Keratinocyte (primary cell): ENCODE data around the gene MSRB1. TPM values are rescaled to one million over a fixed set of nuclear protein-coding genes. Genes with fewer than 3 reads are reported as not detected.

Experiments
- DNase-seq: peaks from one replicate; pipeline ENCODE4 v3.0.0-alpha.2; 2011; ENCODE audit warnings: low read depth, missing footprints, low spot score
- FAIRE-seq: peaks from 2 replicates; lab custom pipeline; 2011; peaks lifted over from hg19 to GRCh38; lab: Jason Lieb, UNC
- H2AFZ ChIP-seq: 2 replicates; pipeline ENCODE4 v1.6.0; 2012; ENCODE audit warnings: low read length, control low read depth, inconsistent platforms; ENCODE audit not compliant: control insufficient read depth
- H3K27ac ChIP-seq: 2 replicates; pipeline ENCODE4 v1.5.1; 2011; ENCODE audit warnings: low read length; ENCODE audit not compliant: control insufficient read depth, insufficient read depth
- H3K27me3 ChIP-seq: 3 replicates; pipeline ENCODE4 v1.6.0; 2011; ENCODE audit warnings: low read length; ENCODE audit not compliant: control insufficient read depth, insufficient read depth; ENCODE audit errors: extremely low read depth
- H3K36me3 ChIP-seq, 2 experiments: 2 replicates in 1 of 2; 3 replicates in 1 of 2; pipeline ENCODE4 v1.5.1; 2011; ENCODE audit warnings: low read length in 2 of 2, mild to moderate bottlenecking in 1 of 2; ENCODE audit not compliant: control insufficient read depth in 2 of 2, insufficient read depth in 2 of 2; ENCODE audit errors: extremely low read depth in 1 of 2
- H3K4me1 ChIP-seq: 3 replicates; pipeline ENCODE4 v1.5.1; 2011; ENCODE audit warnings: low read length; ENCODE audit not compliant: control insufficient read depth, insufficient read depth; ENCODE audit errors: extremely low read depth
- H3K4me2 ChIP-seq: 3 replicates; pipeline ENCODE4 v1.6.0; 2011; ENCODE audit warnings: low read depth, low read length; ENCODE audit not compliant: control insufficient read depth, insufficient read depth; ENCODE audit errors: extremely low read depth
- H3K4me3 ChIP-seq, 3 experiments: fragments of 200-600 bp in 1 of 3; sonication (generic) in 1 of 3; 2 replicates in 2 of 3; 3 replicates in 1 of 3; pipeline ENCODE4 v1.5.1; 2011 to 2016; ENCODE audit warnings: low read length in 3 of 3, mild to moderate bottlenecking in 3 of 3, control low read depth in 2 of 3, inconsistent platforms in 1 of 3, low read depth in 1 of 3, mixed read lengths in 1 of 3, mixed run types in 1 of 3, moderate library complexity in 1 of 3; ENCODE audit not compliant: control insufficient read depth in 2 of 3, insufficient read depth in 2 of 3; ENCODE audit errors: extremely low read depth in 1 of 3
- H3K79me2 ChIP-seq: 2 replicates; pipeline ENCODE4 v1.6.0; 2012; ENCODE audit warnings: low read length; ENCODE audit not compliant: control insufficient read depth, insufficient read depth
- H3K9ac ChIP-seq: 3 replicates; pipeline ENCODE4 v1.6.0; 2011; ENCODE audit warnings: low read length; ENCODE audit not compliant: control insufficient read depth, insufficient read depth; ENCODE audit errors: extremely low read depth
- H3K9me1 ChIP-seq: 3 replicates; pipeline ENCODE4 v1.6.0; 2011; ENCODE audit warnings: low read length; ENCODE audit not compliant: control insufficient read depth, insufficient read depth; ENCODE audit errors: extremely low read depth
- H3K9me3 ChIP-seq: 2 replicates; pipeline ENCODE4 v1.5.1; 2012; ENCODE audit warnings: low read depth, low read length; ENCODE audit not compliant: control insufficient read depth
- H4K20me1 ChIP-seq: 3 replicates; pipeline ENCODE4 v1.6.0; 2011; ENCODE audit warnings: low read length; ENCODE audit not compliant: control insufficient read depth, insufficient read depth; ENCODE audit errors: extremely low read depth
- CTCF ChIP-seq, 3 experiments: IDR thresholded peaks in 1 of 3; conservative IDR thresholded peaks in 1 of 3; optimal IDR thresholded peaks in 1 of 3; 2 replicates in 2 of 3; 3 replicates in 1 of 3; pipeline versions ENCODE3 to v1.5.1; 2011; ENCODE audit warnings: low read length in 3 of 3, mild to moderate bottlenecking in 3 of 3, moderate library complexity in 2 of 3, control low read depth in 1 of 3, inconsistent platforms in 1 of 3; ENCODE audit not compliant: insufficient read depth in 2 of 3; ENCODE audit errors: extremely low read depth in 1 of 3
- EZH2 ChIP-seq: IDR thresholded peaks from one replicate; pipeline ENCODE4 v1.6.1; 2012; ENCODE audit warnings: inconsistent platforms, mild to moderate bottlenecking, low read length, moderate library complexity
- dilution Hi-C: fragments of 300-500 bp; cut with MboI; formaldehyde crosslinking; loops from one replicate; pipeline ENCODE4 v1.7.0; 2020; ENCODE audit warnings: low sequenced_read_pairs; ENCODE audit not compliant: extremely low pct_ligation_motif_present
- polyA plus RNA-seq, 5 experiments: library from polyadenylated mRNA; depleted of rRNA in 3 of 5; stranded (reverse) in 3 of 5; stranded (forward) in 1 of 5; unstranded in 1 of 5; fragments of >200 nt; gene quantifications; 1 replicate in 1 of 5; 2 replicates in 3 of 5; 3 replicates in 1 of 5; pipeline versions ENCODE4 v1.2.1 to v1.2.3, GENCODE V29; 2011 to 2012; ENCODE audit warnings: missing spikeins in 2 of 5, low read depth in 1 of 5, low replicate concordance in 1 of 5

The MSRB1 gene
- polyA plus RNA-seq, 1 donor (not counting 4 experiments of a cell fraction or from before 2014, with no cell fraction given) = 25.2 TPM

GRCh38 chr16:1991588-1991947 lies 48.6 kb upstream of the MSRB1 start:
- no peak overlapping the region for H3K27ac ChIP-seq
- DNase-seq = no peak
- H3K4me3 ChIP-seq = peak overlapping the region in 2 of 3 experiments; percentile 23 to 43
- H3K4me2 ChIP-seq = peak overlapping the region; percentile 70
- H2AFZ ChIP-seq = peak overlapping the region; percentile 88
- no peaks in the 10 kb centered on the region for H3K9me1 ChIP-seq
- H3K4me1 ChIP-seq = peaks cover 25% of the 10 kb centered on the region
- peaks cover 30% of the 10 kb centered on the region for H3K27me3 ChIP-seq
- H3K79me2 ChIP-seq = no peaks in the 10 kb centered on the region
- dilution Hi-C loops = no loop called here
- TF ChIP-seq CTCF (optimal IDR thresholded peaks at IDR 0.05 in 1 of 3, IDR thresholded peaks at IDR 0.05 in 1 of 3, conservative IDR thresholded peaks at IDR 0.05 in 1 of 3; ENCODE audit: extremely low read depth in 1 of 3, insufficient read depth in 2 of 3, low read length in 3 of 3) (no peak), EZH2 (no peak)
- no peak for FAIRE-seq
- H3K9ac ChIP-seq = peak overlapping the region; percentile 37
- H4K20me1 ChIP-seq = no peaks in the 10 kb centered on the region
- no peaks in the 10 kb centered on the region for H3K9me3 ChIP-seq
- peaks cover under 1 to 5% of the 10 kb centered on the region in 2 experiments for H3K36me3 ChIP-seq

- FAIRE-seq (no peak), DNase-seq (no peak)
- TF ChIP-seq EZH2 = no peak
- TF ChIP-seq CTCF (optimal IDR thresholded peaks at IDR 0.05 in 1 of 3, IDR thresholded peaks at IDR 0.05 in 1 of 3, conservative IDR thresholded peaks at IDR 0.05 in 1 of 3; ENCODE audit: extremely low read depth in 1 of 3, insufficient read depth in 2 of 3, low read length in 3 of 3) = no peak
- no peaks in the 10 kb centered on the region for H3K9me3 ChIP-seq
- H3K36me3 ChIP-seq = peaks cover 5 to 6% of the 10 kb centered on the region in 2 experiments
- dilution Hi-C loops = no loop called here
- H3K9ac ChIP-seq = no peak overlapping the region
- H3K9me1 ChIP-seq = no peaks in the 10 kb centered on the region
- peak overlapping the region; percentile 70 for H3K4me2 ChIP-seq
- H3K27me3 ChIP-seq = peaks cover 30% of the 10 kb centered on the region
- no peaks in the 10 kb centered on the region for H4K20me1 ChIP-seq
- H3K4me3 ChIP-seq = no peak overlapping the region
- peaks cover 25% of the 10 kb centered on the region for H3K4me1 ChIP-seq
- no peak overlapping the region for H3K27ac ChIP-seq
- no peak overlapping the region for H2AFZ ChIP-seq
- no peaks in the 10 kb centered on the region for H3K79me2 ChIP-seq
Observed at GRCh38 chr16:1991135-1991551, 48.1 kb upstream of the MSRB1 start.
